CD4-positive, alpha-beta T cell treated with Interferon alpha-2 for 1 hour (primary cell): ENCODE results near the gene PRPF38A.
A peak's percentile ranks its signal among the peaks of the same experiment; 100 is the strongest.

Experiments
- DNase-seq, 2 donors: peaks; one replicate each; pipeline ENCODE4 v3.0.0-alpha.2; 2020 to 2022

PRPF38A gene

DNA sequence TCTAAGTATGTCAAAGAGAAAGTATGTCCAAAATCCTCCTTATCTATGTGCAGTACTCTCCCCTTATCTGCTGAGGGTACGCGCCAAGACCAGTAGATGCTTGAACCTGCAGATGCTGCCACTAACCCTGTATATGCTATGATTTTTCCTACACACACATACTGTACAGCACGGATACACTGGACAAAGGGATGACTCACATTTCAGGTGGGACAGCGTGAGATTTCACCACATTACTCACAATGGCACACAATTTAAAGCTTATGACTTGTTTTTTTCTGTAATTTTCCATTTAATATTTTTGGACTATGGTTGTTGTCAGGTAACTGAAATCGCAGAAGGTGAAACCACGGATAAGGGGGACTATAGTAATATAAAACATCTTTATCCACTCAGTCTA lies 4.3 kb upstream of the PRPF38A start:
- no peak for DNase-seq

DNA sequence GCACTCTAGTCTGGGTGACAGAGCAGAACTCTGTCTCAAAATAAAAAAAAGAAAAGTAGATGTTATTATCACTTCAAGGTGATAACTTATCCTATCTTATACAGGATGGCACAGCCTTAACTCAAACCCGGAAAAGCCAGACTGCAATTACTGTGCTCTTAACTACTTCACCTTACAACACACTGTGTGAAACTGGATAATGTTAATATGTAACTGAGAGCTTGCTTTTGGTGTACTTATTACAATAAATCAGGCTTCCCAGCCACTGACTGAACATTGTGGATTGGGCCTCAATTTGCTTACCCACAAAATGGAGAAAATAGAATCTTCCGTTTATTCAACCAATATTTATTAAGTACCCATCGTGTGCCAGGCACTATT lies 1.6 kb upstream of the PRPF38A start:
- no peak for DNase-seq

DNA sequence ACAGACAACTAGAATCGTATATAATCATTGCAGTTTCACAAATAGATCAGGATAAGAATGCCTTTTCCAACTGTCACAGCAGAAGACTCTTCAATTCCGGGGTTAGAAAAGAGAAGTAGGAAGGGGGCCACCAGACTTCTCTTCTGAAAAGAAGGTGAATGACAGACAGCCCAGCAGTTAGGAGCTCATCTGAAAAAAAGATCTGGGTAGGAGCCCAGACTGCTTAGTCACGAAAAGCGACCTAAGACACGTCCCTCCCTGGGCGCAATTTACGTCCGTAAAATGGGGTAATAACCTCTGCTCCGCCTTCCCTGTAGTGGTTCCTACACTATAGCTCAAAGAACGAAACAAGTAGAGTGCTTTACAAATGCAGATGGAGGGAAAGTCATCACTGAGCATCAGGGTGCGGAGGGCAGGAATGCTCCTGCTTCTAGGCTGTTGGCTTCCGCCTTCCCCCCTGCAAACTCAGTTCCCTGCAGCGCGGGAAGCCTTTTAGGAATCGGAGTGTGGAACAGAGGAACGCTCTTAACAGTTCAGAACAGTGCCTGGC lies 761 bp upstream of the PRPF38A start:
- DNase-seq: peak; percentile 37 to 64

DNA sequence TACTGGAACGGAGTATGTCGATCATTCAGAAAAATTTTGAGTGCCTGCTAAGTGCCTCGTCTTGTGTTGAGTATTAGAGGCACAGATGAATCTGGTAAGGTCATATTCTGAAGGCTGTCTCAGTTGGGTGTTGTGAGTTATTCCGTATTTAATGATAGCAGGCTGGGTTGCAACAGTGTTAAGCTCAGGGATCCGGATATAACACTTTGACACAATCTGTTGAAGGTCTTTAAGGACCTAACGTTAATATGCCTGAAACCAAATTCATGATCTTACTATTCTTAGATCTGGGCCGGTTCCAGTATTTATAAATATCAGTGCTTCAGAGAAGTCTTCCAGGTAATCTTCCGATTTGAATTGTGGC lies 555 bp downstream of the PRPF38A start:
- no peak for DNase-seq

DNA sequence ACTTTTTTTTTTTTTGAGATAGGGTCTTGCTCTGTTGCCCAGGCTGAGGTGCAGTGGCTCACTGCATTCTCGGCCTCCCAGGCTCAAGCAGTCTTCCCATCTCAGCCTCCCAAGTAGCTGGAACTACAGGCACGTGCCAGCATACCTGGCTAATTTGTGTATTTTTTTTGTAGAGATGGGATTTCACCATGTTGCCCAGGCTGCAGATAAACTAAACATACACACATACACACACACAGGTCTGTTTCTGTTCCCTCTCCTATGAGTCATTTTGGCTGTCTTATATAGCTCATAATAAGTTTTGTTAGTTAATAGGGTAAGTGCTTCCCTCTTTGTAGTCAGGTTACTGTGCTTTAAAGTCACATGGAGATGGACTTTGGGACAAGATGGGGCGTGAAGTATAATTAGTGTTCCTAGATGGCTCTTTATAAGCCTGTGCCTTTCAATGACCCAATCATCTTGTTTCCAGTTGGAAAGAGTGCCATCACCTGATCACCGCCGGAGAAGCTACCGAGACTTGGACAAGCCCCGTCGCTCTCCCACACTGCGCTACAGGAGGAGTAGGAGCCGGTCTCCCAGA lies 9.1 kb downstream of the PRPF38A start:
- no peak for DNase-seq

DNA sequence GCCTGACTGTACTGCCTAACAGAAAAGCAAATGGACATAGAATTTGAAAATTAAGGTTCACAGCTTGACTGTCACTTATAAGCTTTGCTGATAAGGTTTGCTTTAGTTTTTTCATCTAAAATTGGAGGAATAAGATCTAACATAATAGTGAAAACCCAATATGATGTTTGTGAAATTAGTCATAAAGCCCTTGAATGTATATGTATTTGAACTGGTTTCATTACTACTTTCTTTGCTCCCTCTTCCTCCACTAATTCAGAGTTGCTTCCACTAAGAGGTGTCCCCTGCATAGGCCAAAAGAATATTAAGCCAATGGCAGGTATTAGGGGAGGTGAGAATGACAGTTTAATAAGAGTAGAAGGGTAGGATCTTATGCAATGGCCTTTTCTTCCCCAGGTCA lies 10.5 kb downstream of the PRPF38A start:
- no peak for DNase-seq

DNA sequence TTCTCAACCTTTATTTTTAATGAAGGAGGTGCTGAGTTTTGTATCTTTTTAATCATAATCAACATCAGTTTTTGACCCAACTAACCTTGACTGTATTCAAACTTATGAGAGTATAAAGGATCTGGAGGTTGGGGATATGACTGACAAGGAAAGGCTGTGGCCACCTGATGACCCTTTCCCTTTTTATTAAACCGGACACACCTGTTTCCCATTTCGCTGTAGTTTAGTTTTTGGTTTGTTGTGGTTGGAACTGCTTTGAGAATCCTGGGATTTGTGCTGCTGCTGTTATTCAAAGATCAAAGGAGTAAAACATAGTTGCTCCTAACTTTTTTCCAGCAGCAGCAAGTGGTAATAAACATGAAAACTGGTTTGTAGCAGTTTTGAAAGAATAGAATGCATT lies 12.4 kb downstream of the PRPF38A start:
- DNase-seq: no peak

DNA sequence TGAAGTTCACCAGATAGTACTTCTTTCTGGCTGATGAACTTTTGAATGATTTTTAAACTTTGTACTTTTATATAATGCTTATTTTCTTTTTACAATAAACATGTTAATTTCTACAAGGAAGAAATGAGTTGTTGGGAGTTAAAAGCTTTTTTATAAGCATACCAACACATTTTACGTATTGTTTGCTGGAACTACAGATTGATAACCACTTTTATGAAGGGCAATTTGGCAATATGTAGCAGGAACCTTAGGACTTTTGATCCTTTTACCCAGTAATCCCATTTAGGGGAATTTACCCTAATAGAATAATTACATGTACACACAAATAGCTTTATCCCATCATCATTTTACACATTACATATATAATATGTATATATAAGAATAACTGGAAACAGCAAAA lies 16.3 kb downstream of the PRPF38A start:
- DNase-seq: no peak

DNA sequence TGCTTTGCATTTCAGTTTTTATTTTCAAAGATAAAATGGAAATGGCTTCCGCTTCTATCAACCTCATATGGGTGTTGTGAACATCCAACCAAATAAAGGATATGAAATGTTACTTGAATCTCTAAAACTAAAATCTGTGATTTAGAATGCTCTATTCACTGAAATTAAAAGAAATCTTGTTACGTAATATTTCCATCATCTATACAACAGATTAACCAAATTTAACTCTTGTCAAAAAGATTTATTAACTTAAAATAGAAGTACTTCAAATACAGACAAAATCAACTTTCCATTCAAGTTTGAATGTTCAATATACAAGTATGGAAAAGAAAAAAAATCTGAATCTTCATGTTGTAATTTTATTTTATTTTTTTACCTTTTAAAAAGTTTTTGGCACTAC lies 18.7 kb downstream of the PRPF38A start:
- no peak for DNase-seq

DNA sequence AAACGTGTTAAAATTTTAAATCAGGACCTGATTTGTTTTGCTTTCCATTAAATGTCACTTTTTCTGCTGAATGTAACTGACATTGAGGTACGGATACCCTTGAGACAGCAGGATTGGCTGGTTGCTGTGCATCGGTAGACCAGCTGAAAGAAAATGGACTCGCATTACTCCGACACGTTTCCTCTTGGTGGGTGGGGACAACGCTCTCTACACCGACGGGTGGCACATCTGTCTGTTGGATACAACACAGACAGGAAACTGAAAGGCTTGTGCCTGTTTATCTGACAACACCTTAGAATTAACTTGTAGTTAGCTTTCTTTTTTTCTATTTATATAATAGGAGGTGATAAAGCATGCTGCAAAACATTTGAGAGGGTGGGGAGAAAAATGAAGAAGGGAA lies 19.4 kb downstream of the PRPF38A start:
- peak; percentile 75 to 87 for DNase-seq

DNA sequence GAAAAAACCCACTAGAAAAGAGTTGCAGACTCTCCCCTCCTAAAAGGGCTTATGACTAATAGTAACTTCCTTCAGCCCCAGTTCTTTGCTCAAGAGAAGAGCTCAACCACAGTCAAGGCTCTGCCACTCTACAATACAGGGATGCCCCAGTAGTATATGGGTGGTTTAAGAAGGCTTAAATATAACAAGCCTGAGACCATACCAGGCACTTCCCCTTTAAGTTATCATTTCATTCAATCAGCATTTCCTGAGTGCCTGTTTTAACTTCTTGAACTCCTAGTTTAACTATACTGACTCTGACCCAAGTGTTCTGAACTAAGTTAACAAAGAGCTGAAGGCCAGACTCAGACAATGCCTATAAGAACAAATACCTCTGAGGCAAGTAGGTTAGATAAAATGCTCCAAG lies 19.8 kb downstream of the PRPF38A start:
- peak; percentile 17 to 77 for DNase-seq

DNA sequence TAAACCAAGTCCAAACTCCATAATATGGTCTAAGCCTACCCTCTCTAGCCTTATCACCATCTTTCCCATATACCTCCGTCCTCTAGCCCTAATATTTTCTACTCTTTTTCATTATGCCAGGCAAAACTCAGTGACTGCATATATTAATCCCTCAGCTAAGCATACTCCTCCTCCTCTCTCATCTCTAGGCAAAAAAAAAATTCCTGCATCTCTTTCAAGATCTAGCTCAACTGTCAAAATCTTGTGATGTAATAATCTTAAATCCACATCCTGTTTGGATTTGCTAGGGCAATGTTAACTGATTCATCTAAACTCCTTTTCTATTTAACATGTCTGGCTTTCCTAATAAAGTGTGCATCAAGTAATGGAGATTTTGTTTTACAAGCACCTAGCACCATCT lies 20.4 kb downstream of the PRPF38A start:
- peak in 1 of 2 donors; percentile 17 for DNase-seq

DNA sequence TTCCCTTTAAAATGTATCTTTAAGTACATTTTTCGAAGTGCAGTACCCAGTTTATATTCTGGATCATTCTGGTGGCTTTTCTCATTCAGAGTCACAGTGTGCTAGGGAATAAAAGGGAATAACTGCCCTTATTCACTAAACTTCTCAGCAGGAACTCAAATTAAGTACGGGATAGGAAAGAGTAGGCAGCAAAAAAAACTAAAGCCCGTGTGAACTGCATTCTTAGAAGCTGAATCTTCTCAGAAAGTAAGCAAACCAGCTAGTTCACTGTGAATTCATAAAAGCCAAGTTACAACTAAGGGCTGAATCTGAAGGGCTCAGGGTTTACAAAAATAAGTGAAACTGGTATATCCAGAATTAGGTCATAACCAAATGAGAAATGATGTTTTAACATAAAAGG lies 22.0 kb downstream of the PRPF38A start:
- no peak for DNase-seq

DNA sequence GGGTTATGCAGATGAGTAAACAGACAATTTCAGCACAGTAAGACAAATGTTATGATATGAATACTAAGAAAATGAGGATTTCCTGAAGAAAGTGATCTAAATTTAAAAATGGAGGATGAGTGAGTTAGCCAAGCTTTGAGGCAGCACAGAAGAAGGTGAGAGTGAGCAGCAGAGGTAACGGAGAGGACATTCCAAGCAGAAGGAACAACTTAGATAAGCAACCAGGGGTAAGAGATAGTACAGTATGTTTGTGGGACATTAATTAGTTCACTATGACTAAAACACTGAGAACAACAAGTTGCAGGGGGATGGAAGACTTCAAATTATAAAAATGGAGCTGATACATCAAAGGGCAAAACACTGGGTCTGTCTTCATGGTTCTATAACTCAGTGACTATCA lies 22.8 kb downstream of the PRPF38A start:
- DNase-seq: no peak

DNA sequence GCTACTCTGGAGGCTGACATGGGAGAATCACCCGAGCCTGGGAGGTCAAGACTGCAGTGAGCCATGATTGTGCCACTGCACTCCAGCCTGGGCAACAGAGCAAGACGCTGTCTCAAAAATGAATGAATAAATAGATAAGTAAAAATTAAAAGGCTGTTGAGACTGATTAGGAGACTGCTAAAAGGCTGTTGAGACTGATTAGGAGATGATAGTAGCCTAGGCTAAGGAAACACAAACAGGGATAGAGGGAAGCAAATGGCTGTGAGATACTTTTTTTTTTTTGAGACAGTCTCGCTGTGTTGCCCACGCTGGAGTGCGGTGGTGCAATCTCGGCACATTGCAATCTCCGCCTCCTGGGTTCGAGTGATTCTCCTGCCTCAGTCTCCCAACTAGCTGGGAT lies 28.4 kb downstream of the PRPF38A start:
- DNase-seq: no peak

DNA sequence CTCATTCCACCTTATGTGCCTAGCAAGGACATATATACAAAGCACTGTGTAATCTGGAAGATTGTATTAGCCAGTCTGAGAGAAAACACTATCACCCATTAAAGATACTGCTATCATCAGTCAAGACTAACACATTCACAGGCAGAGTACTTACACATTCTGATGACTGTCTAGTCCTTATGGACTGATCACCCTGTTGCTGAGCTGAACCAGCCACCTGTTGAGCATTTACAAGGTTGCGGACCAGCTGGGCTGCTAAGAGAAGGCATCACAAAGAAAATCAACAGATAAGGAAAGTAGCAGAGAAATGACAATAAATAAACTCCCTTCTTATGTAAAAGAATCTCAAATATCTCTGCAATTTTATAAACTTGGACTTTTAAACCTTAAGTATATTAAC lies 30.8 kb downstream of the PRPF38A start:
- no peak for DNase-seq

DNA sequence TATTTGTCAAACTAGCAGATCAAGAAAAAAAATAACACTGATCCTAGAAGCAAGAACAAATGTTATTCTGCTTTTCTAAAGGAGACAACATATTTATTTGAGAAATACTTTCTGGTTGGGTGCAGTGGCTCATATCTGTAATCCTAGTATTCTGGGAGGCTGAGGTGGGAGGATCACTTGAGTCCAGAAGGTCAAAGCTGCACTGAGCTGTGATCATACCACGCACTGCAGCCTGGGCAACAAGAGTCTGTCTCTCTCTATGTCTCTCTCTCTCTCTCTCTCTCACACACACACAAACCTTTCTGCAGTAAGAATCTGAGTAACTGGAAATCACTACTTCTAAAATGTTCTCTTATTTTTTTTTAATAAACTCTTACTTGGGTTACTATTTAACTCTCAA lies 31.2 kb downstream of the PRPF38A start:
- DNase-seq: no peak

DNA sequence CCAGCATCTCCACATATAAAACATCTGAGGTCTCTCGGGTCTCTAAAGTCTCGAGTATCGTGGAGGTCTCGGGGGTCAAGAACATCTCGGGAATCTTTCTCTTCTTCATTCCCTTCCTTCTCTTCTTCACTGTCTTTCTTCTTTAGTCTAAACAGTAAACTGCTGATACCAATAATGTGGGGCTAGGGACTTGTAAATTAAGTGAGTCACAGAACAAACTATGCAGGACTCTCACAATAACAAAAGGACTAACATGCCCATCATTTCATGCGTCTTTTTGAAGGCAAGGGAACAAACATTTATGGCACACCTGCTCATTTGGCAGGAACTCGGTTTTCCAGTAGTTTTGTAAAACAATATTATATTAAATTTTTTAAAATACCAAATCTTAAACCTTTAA lies 32.4 kb downstream of the PRPF38A start:
- DNase-seq: no peak

DNA sequence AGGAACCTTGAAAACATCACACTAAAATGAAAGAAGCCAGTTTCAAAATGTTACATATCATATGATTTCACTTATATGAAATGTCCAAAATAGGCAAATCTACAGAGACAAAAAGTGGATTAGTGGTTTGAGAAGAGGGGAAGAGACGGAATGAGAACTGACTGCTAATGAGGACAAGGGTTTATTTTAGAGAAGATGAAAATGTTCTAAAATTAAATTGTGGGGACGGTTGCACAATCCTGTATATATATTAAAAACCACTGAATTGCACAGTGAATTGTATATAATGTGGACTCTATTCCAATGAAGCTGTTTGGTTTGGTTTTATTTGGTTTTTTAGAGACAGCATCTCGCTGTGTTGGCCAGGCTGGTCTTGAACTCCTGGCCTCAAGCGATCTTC lies 35.6 kb downstream of the PRPF38A start:
- no peak for DNase-seq

DNA sequence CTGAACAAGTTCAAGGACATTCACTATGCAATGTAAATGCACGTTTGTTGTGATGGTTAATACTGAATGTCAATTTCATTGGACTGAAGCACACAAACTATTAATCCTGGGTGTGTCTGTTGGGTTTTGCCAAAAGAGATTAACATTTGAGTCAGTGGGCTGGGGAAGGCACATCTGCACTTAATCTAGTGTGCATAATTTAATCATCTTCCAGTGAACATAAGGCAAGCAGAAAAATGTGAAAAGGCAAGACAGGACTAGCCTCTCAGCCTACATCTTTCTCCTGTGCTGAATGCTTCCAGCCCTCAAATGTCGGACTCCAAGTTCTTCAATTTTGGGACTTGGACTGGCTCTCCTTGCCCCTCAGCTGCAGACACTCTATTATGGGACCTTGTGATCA lies 40.1 kb downstream of the PRPF38A start:
- DNase-seq: no peak

DNA sequence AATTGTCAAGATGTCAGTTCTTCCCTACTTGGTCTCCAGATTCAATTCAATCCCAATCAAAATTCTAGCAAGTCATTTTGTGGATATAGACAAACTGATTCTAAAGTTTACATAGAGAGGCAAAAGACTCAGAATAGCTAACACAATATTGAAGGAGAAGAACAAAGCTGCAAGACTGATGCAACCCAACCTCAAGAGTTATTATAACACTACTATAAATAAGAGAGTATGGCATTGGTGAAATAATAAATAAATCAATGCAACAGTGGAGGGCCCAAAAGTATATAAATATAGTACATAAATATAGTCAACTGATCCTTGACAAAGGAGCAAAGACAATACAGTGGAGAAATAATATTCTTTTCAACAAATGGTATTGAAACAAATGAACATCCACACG lies 49.7 kb downstream of the PRPF38A start:
- no peak for DNase-seq

DNA sequence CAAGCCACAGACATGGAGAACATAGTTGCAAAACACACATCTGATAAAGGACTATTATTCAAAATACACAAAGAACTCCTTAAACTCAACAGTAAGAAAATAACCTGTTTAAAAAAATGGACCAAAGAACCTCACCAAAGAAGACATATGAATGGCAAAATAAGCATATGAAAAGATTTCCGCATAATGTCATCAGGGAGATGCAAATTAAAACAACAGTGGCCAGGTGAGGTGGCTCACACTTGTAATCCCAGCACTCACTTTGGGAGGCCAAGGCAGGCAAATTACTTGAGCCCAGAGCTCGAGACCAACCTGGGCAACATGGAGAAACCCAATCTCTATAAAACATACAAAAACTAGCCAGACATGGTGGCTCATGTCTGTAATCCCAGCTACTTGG lies 50.4 kb downstream of the PRPF38A start:
- DNase-seq: no peak

DNA sequence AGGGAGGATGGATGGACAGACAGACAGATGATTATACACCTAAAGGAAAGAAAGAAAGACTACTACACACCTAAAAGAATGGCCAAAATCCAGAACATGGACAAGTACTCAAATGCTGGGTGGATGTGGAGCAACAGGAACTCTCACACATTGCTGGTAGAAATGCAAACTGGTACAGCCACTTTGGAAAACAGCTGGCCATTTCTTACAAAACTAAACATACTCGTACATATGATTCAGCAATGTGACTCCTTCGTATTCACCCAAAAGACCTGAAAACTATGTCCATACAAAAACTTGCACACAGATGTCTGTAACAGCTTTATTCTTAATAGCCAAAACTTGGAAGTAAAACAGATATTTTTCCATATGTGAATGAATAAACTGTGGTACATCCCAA lies 51.3 kb downstream of the PRPF38A start:
- no peak for DNase-seq

DNA sequence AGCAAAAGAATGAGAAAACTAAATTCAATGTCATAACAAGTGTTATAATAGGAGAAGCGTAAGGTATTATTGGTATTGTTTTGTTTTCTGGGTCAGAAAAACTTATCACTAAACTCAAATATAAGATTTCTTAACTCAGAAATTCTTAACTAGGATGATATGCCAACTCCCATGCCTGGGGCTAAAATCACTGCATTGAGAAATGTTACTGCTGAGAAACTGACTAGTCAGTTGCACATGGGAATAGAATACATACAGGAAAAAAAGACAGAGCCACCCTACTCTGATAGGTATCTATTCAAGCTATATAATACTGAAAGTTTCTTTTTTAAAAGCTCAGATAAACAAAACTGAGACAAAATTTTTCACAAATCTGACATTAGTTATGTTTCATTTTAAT lies 56.3 kb downstream of the PRPF38A start:
- no peak for DNase-seq

DNA sequence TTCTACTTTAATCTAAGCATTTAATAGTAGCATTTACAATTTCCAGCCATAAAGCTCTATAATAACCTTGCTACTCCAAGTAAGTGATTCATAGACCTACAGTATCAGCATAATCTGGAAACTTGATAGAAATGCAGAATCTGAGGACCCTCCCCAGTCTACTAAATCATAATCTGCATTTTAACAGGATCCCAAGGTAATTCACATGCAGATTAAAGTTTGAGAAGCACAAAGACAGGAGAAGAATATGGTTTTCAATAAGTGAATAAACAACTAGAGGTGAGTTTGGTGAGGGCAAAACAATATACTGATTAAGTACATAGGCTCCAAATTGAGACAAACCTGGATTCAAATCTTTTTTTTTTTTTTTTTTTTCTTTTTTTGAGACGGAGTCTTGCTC lies 57.4 kb downstream of the PRPF38A start:
- no peak for DNase-seq

DNA sequence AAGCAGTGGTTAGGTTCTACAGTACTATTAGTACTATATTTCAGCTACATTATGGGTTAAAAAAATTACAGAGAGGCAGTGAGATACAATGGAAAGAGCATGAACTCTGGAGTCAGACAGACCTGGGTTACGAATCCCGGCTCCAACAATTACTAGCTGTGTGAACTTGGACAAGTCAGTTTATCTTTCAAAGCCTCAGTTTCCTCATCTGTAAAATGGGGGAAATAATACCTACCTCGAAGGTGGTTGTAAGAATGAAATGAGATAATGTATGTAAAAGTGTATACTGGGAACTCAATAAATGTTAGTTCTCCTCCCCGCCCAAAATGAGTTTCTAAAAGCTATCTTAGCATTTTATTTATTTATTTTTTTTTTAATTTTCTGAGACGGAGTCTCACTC lies 59.5 kb downstream of the PRPF38A start:
- no peak for DNase-seq
